ENCODE results near the gene KRT38.

DNA sequence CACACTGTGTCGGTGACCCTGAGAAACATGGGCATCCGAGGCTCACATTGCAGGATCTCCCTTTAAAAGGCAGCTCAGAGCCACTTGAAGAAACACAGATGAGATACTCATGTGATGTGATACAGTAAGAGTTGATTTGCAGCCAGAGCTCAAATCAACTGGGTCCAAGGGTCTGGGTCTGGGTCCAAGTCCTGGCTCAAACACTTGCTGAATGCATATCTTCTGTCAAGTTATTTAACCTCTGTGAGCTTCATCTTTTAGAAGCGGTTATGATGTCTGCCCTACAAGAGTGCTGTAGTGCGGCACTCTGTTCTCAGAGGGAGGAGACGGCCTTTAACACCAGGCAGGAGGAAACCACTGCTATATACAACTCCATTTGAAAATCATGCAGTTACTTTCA, 6.4 kb downstream of the KRT38 start:
- TF ChIP-seq, protein P1, sequence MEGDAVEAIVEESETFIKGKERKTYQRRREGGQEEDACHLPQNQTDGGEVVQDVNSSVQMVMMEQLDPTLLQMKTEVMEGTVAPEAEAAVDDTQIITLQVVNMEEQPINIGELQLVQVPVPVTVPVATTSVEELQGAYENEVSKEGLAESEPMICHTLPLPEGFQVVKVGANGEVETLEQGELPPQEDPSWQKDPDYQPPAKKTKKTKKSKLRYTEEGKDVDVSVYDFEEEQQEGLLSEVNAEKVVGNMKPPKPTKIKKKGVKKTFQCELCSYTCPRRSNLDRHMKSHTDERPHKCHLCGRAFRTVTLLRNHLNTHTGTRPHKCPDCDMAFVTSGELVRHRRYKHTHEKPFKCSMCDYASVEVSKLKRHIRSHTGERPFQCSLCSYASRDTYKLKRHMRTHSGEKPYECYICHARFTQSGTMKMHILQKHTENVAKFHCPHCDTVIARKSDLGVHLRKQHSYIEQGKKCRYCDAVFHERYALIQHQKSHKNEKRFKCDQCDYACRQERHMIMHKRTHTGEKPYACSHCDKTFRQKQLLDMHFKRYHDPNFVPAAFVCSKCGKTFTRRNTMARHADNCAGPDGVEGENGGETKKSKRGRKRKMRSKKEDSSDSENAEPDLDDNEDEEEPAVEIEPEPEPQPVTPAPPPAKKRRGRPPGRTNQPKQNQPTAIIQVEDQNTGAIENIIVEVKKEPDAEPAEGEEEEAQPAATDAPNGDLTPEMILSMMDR (IDR thresholded peaks at IDR 0.05) = no peak
- TF ChIP-seq EP300 (IDR thresholded peaks at IDR 0.05) = no peak
